ENCODE data around the gene MTUS2. TPM values are rescaled to one million over a fixed set of nuclear protein-coding genes. Genes with fewer than 3 reads are reported as not detected.

MTUS2 gene
- total RNA-seq, 1 experiment from 2014 or later = 0.11 TPM

GRCh38 chr13:29118471-29118870 is 298.3 kb downstream of the MTUS2 start:
- CTCF ChIA-PET = no interaction called here
- intact Hi-C loops (cut with micrococcal nuclease; ENCODE audit: unreplicated experiment) = no loop called here
- TF ChIP-seq EZH2 (IDR thresholded peaks at IDR 0.05; ENCODE audit: borderline replicate concordance, low read depth, low read length, poor library complexity, severe bottlenecking) (no peak), CTCF (conservative IDR thresholded peaks at IDR 0.05; ENCODE audit: low read depth, low read length) (no peak)
- no peak overlapping the region for H3K4me3 ChIP-seq (ENCODE audit: low read depth, low read length, poor library complexity, severe bottlenecking)
- POLR2A ChIA-PET (ENCODE audit: low non-redundant PET) = no interaction called here
- no peak overlapping the region for H3K27ac ChIP-seq (ENCODE audit: low read depth, low read length, poor library complexity, severe bottlenecking)
- no peaks in the 10 kb centered on the region for H3K36me3 ChIP-seq (ENCODE audit: insufficient read depth, low read length, poor library complexity, severe bottlenecking)
- no peaks in the 10 kb centered on the region for H3K9me3 ChIP-seq (ENCODE audit: low read depth, low read length, poor library complexity, severe bottlenecking)
- H3K27me3 ChIP-seq (replicated peaks; ENCODE audit: insufficient read depth, low read depth, low read length, poor library complexity) = no peaks in the 10 kb centered on the region
- no peak for DNase-seq (ENCODE audit: low spot score)
- no peaks in the 10 kb centered on the region for H3K4me1 ChIP-seq (ENCODE audit: insufficient read depth, low read length, poor library complexity, severe bottlenecking)
- BruUV-seq (replicated peaks) = no TSS peak

- Histone ChIP-seq H3K27ac (ENCODE audit: low read depth, low read length, poor library complexity, severe bottlenecking) (no peak overlapping the region), H3K9me3 (ENCODE audit: low read depth, low read length, poor library complexity, severe bottlenecking) (no peaks in the 10 kb centered on the region), H3K27me3 (replicated peaks; ENCODE audit: insufficient read depth, low read depth, low read length, poor library complexity) (no peaks in the 10 kb centered on the region), H3K4me1 (ENCODE audit: insufficient read depth, low read length, poor library complexity, severe bottlenecking) (no peaks in the 10 kb centered on the region), H3K4me3 (ENCODE audit: low read depth, low read length, poor library complexity, severe bottlenecking) (no peak overlapping the region), H3K36me3 (ENCODE audit: insufficient read depth, low read length, poor library complexity, severe bottlenecking) (no peaks in the 10 kb centered on the region)
- intact Hi-C loops (cut with micrococcal nuclease; ENCODE audit: unreplicated experiment) = no loop called here
- no peak for DNase-seq (ENCODE audit: low spot score)
- POLR2A ChIA-PET (ENCODE audit: low non-redundant PET) = no interaction called here
- no TSS peak for BruUV-seq (replicated peaks)
- CTCF ChIA-PET = no interaction called here
- no peak for TF ChIP-seq CTCF (conservative IDR thresholded peaks at IDR 0.05; ENCODE audit: low read depth, low read length)
- TF ChIP-seq EZH2 (IDR thresholded peaks at IDR 0.05; ENCODE audit: borderline replicate concordance, low read depth, low read length, poor library complexity, severe bottlenecking) = no peak
Measured at GRCh38 chr13:29125191-29125933, 305.2 kb downstream of the MTUS2 start.

GRCh38 chr13:29125934-29126424 is 305.8 kb downstream of the MTUS2 start:
- H3K4me1 ChIP-seq (ENCODE audit: insufficient read depth, low read length, poor library complexity, severe bottlenecking) = no peaks in the 10 kb centered on the region
- CTCF ChIA-PET = no interaction called here
- POLR2A ChIA-PET (ENCODE audit: low non-redundant PET) = no interaction called here
- H3K27ac ChIP-seq (ENCODE audit: low read depth, low read length, poor library complexity, severe bottlenecking) = no peak overlapping the region
- no peak overlapping the region for H3K4me3 ChIP-seq (ENCODE audit: low read depth, low read length, poor library complexity, severe bottlenecking)
- TF ChIP-seq EZH2 (IDR thresholded peaks at IDR 0.05; ENCODE audit: borderline replicate concordance, low read depth, low read length, poor library complexity, severe bottlenecking) (no peak), CTCF (conservative IDR thresholded peaks at IDR 0.05; ENCODE audit: low read depth, low read length) (no peak)
- intact Hi-C loops (cut with micrococcal nuclease; ENCODE audit: unreplicated experiment) = no loop called here
- no TSS peak for BruUV-seq (replicated peaks)
- H3K9me3 ChIP-seq (ENCODE audit: low read depth, low read length, poor library complexity, severe bottlenecking) = no peaks in the 10 kb centered on the region
- H3K36me3 ChIP-seq (ENCODE audit: insufficient read depth, low read length, poor library complexity, severe bottlenecking) = no peaks in the 10 kb centered on the region
- H3K27me3 ChIP-seq (replicated peaks; ENCODE audit: insufficient read depth, low read depth, low read length, poor library complexity) = no peaks in the 10 kb centered on the region
- DNase-seq (ENCODE audit: low spot score) = no peak
